HCT116 (cell line): ENCODE results near the gene ZNF814.

ENCODE experiments used
- CTCF ChIP-seq, 3 experiments: fragments of 200-600 bp in 1 of 3; sonication (generic) in 1 of 3; IDR thresholded peaks in 2 of 3; conservative IDR thresholded peaks in 1 of 3; 2 replicates each; pipeline ENCODE4 v1.5.1; 2012 to 2017; ENCODE audit warnings: low read depth in 2 of 3, low read length in 2 of 3, antibody characterized with exemption in 1 of 3, borderline replicate concordance in 1 of 3, control low read depth in 1 of 3, mild to moderate bottlenecking in 1 of 3, mixed read lengths in 1 of 3, mixed run types in 1 of 3, moderate library complexity in 1 of 3; ENCODE audit not compliant: insufficient read depth in 1 of 3
- EZH2 ChIP-seq: fragments of 200-600 bp; sonication (generic); IDR thresholded peaks from 2 replicates; pipeline ENCODE4 v1.6.1; 2017; ENCODE audit warnings: antibody characterized with exemption, mixed run types
- EZH2phosphoT487 ChIP-seq: fragments of 200-600 bp; IDR thresholded peaks from 2 replicates; pipeline ENCODE4 v1.6.1; 2018; ENCODE audit warnings: antibody characterized with exemption, borderline replicate concordance
- POLR2A ChIP-seq: IDR thresholded peaks from 2 replicates; pipeline ENCODE4 v1.7.0; 2011; ENCODE audit warnings: borderline replicate concordance; ENCODE audit not compliant: insufficient read depth, insufficient read length; ENCODE audit errors: extremely low read depth
- ZFX ChIP-seq: fragments of 450-650 bp; IDR thresholded peaks from 2 replicates; pipeline ENCODE4 v1.6.1; 2017

- TF ChIP-seq CTCF (IDR thresholded peaks at IDR 0.05 in 2 of 3, conservative IDR thresholded peaks at IDR 0.05 in 1 of 3; ENCODE audit: borderline replicate concordance in 1 of 3, insufficient read depth in 1 of 3, low read depth in 2 of 3, low read length in 2 of 3) (no peak), EZH2phosphoT487 (no peak), EZH2 (no peak), ZFX (no peak), POLR2A (no peak)
These were observed 70.9 kb downstream of the ZNF814 start for GRCh38 chr19:57817976-57818375.
